CD14-positive monocyte (primary cell): ENCODE data around the gene ARNT2. TPM values are rescaled to one million over a fixed set of nuclear protein-coding genes. Genes with fewer than 3 reads are reported as not detected.

Experiments used
- DNase-seq, 3 donors: peaks; one replicate each; pipeline ENCODE4 v3.0.0-alpha.2; 2011 to 2022
- H2AFZ ChIP-seq: 2 replicates; pipeline ENCODE4 v1.6.0; 2012; ENCODE audit warnings: mild to moderate bottlenecking, low read depth, low read length, inconsistent platforms; ENCODE audit not compliant: insufficient read depth, poor library complexity, severe bottlenecking
- H3K27ac ChIP-seq, 2 donors: 1 replicate in 1 of 2; 2 replicates in 1 of 2; pipeline ENCODE4 v1.5.1; 2012 to 2013; ENCODE audit warnings: low read length in 2 of 2, control low read depth in 1 of 2, inconsistent platforms in 1 of 2, low read depth in 1 of 2, mild to moderate bottlenecking in 1 of 2
- H3K27me3 ChIP-seq, 2 donors: one replicate each; pipeline versions ENCODE4 v1.6.0 to v1.6.1; 2011 to 2013; ENCODE audit warnings: low read length in 2 of 2; ENCODE audit not compliant: control insufficient read depth in 2 of 2, insufficient read depth in 2 of 2
- H3K36me3 ChIP-seq, 2 donors: replicated peaks in 1 of 2; 1 replicate in 1 of 2; 2 replicates in 1 of 2; pipeline versions ENCODE4 v1.5.1 to v1.6.1; 2012 to 2013; ENCODE audit warnings: low read length in 2 of 2, control low read depth in 1 of 2, inconsistent platforms in 1 of 2, mild to moderate bottlenecking in 1 of 2; ENCODE audit not compliant: insufficient read depth in 2 of 2, control insufficient read depth in 1 of 2
- H3K4me1 ChIP-seq, 2 donors: 1 replicate in 1 of 2; 2 replicates in 1 of 2; pipeline versions ENCODE4 v1.5.1 to v1.6.1; 2012 to 2013; ENCODE audit warnings: low read length in 2 of 2, control low read depth in 1 of 2, inconsistent platforms in 1 of 2, mild to moderate bottlenecking in 1 of 2, moderate library complexity in 1 of 2; ENCODE audit not compliant: insufficient read depth in 2 of 2, control insufficient read depth in 1 of 2
- H3K4me2 ChIP-seq: replicated peaks from 2 replicates; pipeline ENCODE3; 2012; ENCODE audit warnings: low read length, moderate library complexity, mild to moderate bottlenecking; ENCODE audit not compliant: poor library complexity, severe bottlenecking; ENCODE audit errors: extremely low read depth
- H3K4me3 ChIP-seq, 3 experiments: fragments of 200-600 bp in 1 of 3; sonication (generic) in 1 of 3; replicated peaks in 1 of 3; 1 replicate in 2 of 3; 2 replicates in 1 of 3; pipeline ENCODE4 v1.5.1; 2011 to 2013; ENCODE audit warnings: low read length in 3 of 3, mild to moderate bottlenecking in 3 of 3, control low read depth in 2 of 3, low read depth in 2 of 3, inconsistent platforms in 1 of 3, moderate library complexity in 1 of 3
- H3K79me2 ChIP-seq: 2 replicates; pipeline ENCODE4 v1.6.0; 2012; ENCODE audit warnings: mild to moderate bottlenecking, control low read depth, inconsistent platforms, low read length, moderate library complexity; ENCODE audit not compliant: insufficient read depth
- H3K9ac ChIP-seq: 2 replicates; pipeline ENCODE4 v1.6.0; 2017; ENCODE audit warnings: low read length, mild to moderate bottlenecking; ENCODE audit not compliant: insufficient read depth, poor library complexity, severe bottlenecking
- H3K9me3 ChIP-seq, 2 donors: replicated peaks in 1 of 2; 1 replicate in 1 of 2; 2 replicates in 1 of 2; pipeline versions ENCODE4 v1.5.1 to v1.6.1; 2012 to 2013; ENCODE audit warnings: low read length in 2 of 2, control low read depth in 1 of 2; ENCODE audit not compliant: control insufficient read depth in 1 of 2, insufficient read depth in 1 of 2
- H4K20me1 ChIP-seq: 2 replicates; pipeline ENCODE4 v1.6.0; 2012; ENCODE audit warnings: mild to moderate bottlenecking, low read length, control low read depth, moderate library complexity; ENCODE audit not compliant: insufficient read depth
- H3K27ac Mint-ChIP-seq, 7 donors: one replicate each; pipeline ENCODE4 v1.8.0; 2020; ENCODE audit warnings: mild to moderate bottlenecking in 7 of 7, mixed read lengths in 7 of 7, moderate library complexity in 6 of 7, inconsistent platforms in 2 of 7
- H3K27me3 Mint-ChIP-seq, 3 donors: one replicate each; pipeline ENCODE4 v1.8.0; 2021 to 2022; ENCODE audit warnings: low read depth in 3 of 3, mild to moderate bottlenecking in 3 of 3, mixed read lengths in 3 of 3, moderate library complexity in 3 of 3, inconsistent platforms in 1 of 3
- H3K36me3 Mint-ChIP-seq, 2 donors: one replicate each; pipeline ENCODE4 v1.8.0; 2020; ENCODE audit warnings: mixed read lengths in 2 of 2, inconsistent platforms in 1 of 2, mild to moderate bottlenecking in 1 of 2
- H3K4me1 Mint-ChIP-seq: one replicate; pipeline ENCODE4 v1.8.0; 2020; ENCODE audit warnings: mild to moderate bottlenecking, mixed read lengths
- H3K4me3 Mint-ChIP-seq, 2 donors: one replicate each; pipeline ENCODE4 v1.8.0; 2020; ENCODE audit warnings: mild to moderate bottlenecking in 2 of 2, mixed read lengths in 2 of 2, moderate library complexity in 1 of 2
- H3K9me3 Mint-ChIP-seq, 7 donors: one replicate each; pipeline ENCODE4 v1.8.0; 2020 to 2022; ENCODE audit warnings: mixed read lengths in 7 of 7, mild to moderate bottlenecking in 6 of 7, moderate library complexity in 6 of 7, inconsistent platforms in 2 of 7
- WGBS: methylation state at CpG from one replicate; pipeline ENCODE4 v1.1.5; 2013; ENCODE audit warnings: missing lambda C conversion rate; ENCODE audit not compliant: insufficient coverage; 5-methylcytosine and 5-hydroxymethylcytosine counted together
- intact Hi-C, 2 donors: fragments of 100-400 bp; cut with micrococcal nuclease; formaldehyde crosslinking; loops; one replicate each; pipeline versions ENCODE4 v1.15.0 to v1.15.1; 2023
- polyA plus RNA-seq, 3 donors: library from polyadenylated mRNA; depleted of rRNA in 1 of 3; unstranded in 2 of 3; stranded (reverse) in 1 of 3; fragments of 300-500 nt in 2 of 3; fragments of >200 nt in 1 of 3; fragmentation: Illumina TruSeq in 2 of 3; gene quantifications; 1 replicate in 2 of 3; 2 replicates in 1 of 3; pipeline ENCODE4 v1.2.3, GENCODE V29; 2012 to 2021
- TF ChIP-seq, protein P1 (sequence below): fragments of 200-600 bp; IDR thresholded peaks from one replicate; pipeline ENCODE4 v1.8.0; 2022; ENCODE audit warnings: antibody characterized with exemption, mild to moderate bottlenecking

ARNT2 gene
- polyA plus RNA-seq, 3 donors, result not detected

DNA sequence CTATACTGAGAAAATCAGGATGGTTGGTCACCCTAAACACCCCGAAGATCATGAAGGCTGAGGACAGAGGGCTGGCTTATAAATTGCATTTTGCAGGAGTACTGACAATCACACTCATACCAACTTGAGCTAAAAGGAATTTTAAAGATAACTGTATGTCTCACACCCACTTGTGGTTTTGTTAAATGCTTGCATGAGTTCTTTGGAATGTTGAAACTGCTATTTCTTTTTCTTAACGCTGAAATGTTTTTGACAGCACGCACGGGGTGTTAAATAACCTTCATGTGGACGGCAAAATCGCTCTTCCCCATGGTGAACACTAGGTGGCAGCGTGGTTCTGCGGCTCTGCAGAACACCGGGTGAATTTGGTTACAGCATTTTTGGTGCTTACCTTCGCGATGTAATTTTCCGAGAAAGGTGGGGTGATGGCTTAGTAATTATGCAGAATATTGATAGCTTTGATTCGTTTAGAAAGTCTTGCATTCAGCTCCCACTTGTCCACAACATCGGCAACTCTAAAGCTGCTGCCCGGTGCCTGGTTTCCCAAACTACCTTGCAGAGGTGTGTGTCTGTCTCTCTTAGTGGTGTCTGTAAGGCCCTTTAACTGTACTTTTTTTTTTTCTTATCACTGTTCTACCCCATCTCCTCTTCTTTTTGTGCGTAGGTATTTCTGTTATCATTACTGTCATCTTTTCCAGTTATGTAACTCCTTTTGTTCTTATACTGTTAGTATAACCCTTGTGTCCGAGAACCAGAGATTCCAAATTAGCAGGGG, 51.7 kb downstream of the ARNT2 start:
- DNase-seq, result peak; percentile 51 to 65 (median 60)

More for the DNA sequence above, 51.7 kb downstream of the ARNT2 start:
- Histone ChIP-seq H3K9ac (no peak overlapping the region), H3K4me1 (no peaks in the 10 kb centered on the region), H3K27me3 (peaks cover 22 to 47% of the 10 kb centered on the region in 2 donors), H3K9me3 (no peaks in the 10 kb centered on the region), H2AFZ (no peak overlapping the region), H3K36me3 (no peaks in the 10 kb centered on the region), H3K4me3 (no peak overlapping the region), H3K79me2 (no peaks in the 10 kb centered on the region), H3K4me2 (no peak overlapping the region), H3K27ac (no peak overlapping the region), H4K20me1 (no peaks in the 10 kb centered on the region)
- no peak overlapping the region for H3K27ac Mint-ChIP-seq
- H3K27me3 Mint-ChIP-seq, result peaks cover 40 to 53% (median 42%) of the 10 kb centered on the region in 3 donors
- peaks cover 0 to 3% of the 10 kb centered on the region in 2 donors for H3K36me3 Mint-ChIP-seq
- peak overlapping the region in 1 of 2 donors; percentile 48 for H3K4me3 Mint-ChIP-seq
- H3K9me3 Mint-ChIP-seq, result peaks cover 0 to 2% (median 0%) of the 10 kb centered on the region in 7 donors
- TF ChIP-seq, protein P1, sequence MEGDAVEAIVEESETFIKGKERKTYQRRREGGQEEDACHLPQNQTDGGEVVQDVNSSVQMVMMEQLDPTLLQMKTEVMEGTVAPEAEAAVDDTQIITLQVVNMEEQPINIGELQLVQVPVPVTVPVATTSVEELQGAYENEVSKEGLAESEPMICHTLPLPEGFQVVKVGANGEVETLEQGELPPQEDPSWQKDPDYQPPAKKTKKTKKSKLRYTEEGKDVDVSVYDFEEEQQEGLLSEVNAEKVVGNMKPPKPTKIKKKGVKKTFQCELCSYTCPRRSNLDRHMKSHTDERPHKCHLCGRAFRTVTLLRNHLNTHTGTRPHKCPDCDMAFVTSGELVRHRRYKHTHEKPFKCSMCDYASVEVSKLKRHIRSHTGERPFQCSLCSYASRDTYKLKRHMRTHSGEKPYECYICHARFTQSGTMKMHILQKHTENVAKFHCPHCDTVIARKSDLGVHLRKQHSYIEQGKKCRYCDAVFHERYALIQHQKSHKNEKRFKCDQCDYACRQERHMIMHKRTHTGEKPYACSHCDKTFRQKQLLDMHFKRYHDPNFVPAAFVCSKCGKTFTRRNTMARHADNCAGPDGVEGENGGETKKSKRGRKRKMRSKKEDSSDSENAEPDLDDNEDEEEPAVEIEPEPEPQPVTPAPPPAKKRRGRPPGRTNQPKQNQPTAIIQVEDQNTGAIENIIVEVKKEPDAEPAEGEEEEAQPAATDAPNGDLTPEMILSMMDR, result peak; percentile 88
- intact Hi-C loops, result loop anchor here (2.0 to 10.0 kb wide), 4 partner anchors 321 to 809 kb away; partner anchors contain the start of gene CEMIP (in 2 of the 2)
- peaks cover 4% of the 10 kb centered on the region for H3K4me1 Mint-ChIP-seq
- WGBS, result 13% methylated on average over 8 of the region's 17 CpGs
